Hepatocyte (in vitro differentiated cells): ENCODE data around the gene NAB1.

ENCODE experiments used
- CTCF ChIP-seq: fragments of 200-600 bp; sonication (generic); IDR thresholded peaks from 2 replicates; pipeline ENCODE4 v1.5.1; 2016; ENCODE audit warnings: antibody characterized with exemption, mild to moderate bottlenecking; ENCODE audit not compliant: poor library complexity
- EZH2phosphoT487 ChIP-seq: fragments of 200-600 bp; sonication (generic); IDR thresholded peaks from one replicate; pipeline ENCODE4 v1.6.1; 2018; ENCODE audit warnings: antibody characterized with exemption, mild to moderate bottlenecking, low read depth, moderate library complexity; ENCODE audit not compliant: unreplicated experiment, severe bottlenecking

GRCh38 chr2:190701586-190701985 is 52.7 kb downstream of the NAB1 start:
- TF ChIP-seq EZH2phosphoT487 (no peak), CTCF (no peak)
